Hepatocyte (in vitro differentiated cells): ENCODE results near the gene ST6GALNAC5. TPM values are rescaled to one million over a fixed set of nuclear protein-coding genes. Genes with fewer than 3 reads are reported as not detected.

Experiments used
- DNase-seq: peaks from one replicate; pipeline ENCODE4 v3.0.0-alpha.2; 2016; ENCODE audit warnings: low spot score
- H2AFZ ChIP-seq: fragments of 200-600 bp; sonication (generic); 2 replicates; pipeline ENCODE4 v1.6.0; 2016; ENCODE audit warnings: antibody characterized with exemption, mild to moderate bottlenecking
- H3K27ac ChIP-seq: fragments of 200-600 bp; sonication (generic); 2 replicates; pipeline ENCODE4 v1.5.1; 2016; ENCODE audit warnings: mild to moderate bottlenecking
- H3K27me3 ChIP-seq: fragments of 200-600 bp; sonication (generic); 2 replicates; pipeline ENCODE4 v1.6.1; 2016
- H3K36me3 ChIP-seq: fragments of 200-600 bp; sonication (generic); replicated peaks from 2 replicates; pipeline ENCODE4 v1.5.1; 2016; ENCODE audit warnings: low read depth; ENCODE audit not compliant: insufficient read depth
- H3K4me1 ChIP-seq: fragments of 200-600 bp; sonication (generic); 2 replicates; pipeline ENCODE4 v1.5.1; 2016; ENCODE audit warnings: mild to moderate bottlenecking, moderate library complexity; ENCODE audit not compliant: insufficient read depth
- H3K4me2 ChIP-seq: fragments of 200-600 bp; sonication (generic); 2 replicates; pipeline ENCODE4 v1.6.0; 2016
- H3K4me3 ChIP-seq: fragments of 200-600 bp; sonication (generic); 2 replicates; pipeline ENCODE4 v1.5.1; 2016; ENCODE audit warnings: mild to moderate bottlenecking
- H3K79me2 ChIP-seq: fragments of 200-600 bp; sonication (generic); 2 replicates; pipeline ENCODE4 v1.6.0; 2017; ENCODE audit warnings: mild to moderate bottlenecking
- H3K9me2 ChIP-seq: fragments of 200-600 bp; sonication (generic); replicated peaks from 2 replicates; pipeline ENCODE4 v1.6.0; 2017; ENCODE audit warnings: mild to moderate bottlenecking; ENCODE audit not compliant: insufficient read depth
- H3K9me3 ChIP-seq: fragments of 200-600 bp; sonication (generic); 2 replicates; pipeline ENCODE4 v1.5.1; 2016; ENCODE audit warnings: low read depth, mild to moderate bottlenecking
- H4K20me1 ChIP-seq: fragments of 200-600 bp; sonication (generic); 2 replicates; pipeline ENCODE4 v1.6.0; 2016; ENCODE audit warnings: mild to moderate bottlenecking; ENCODE audit not compliant: insufficient read depth, poor library complexity, severe bottlenecking
- CTCF ChIP-seq: fragments of 200-600 bp; sonication (generic); IDR thresholded peaks from 2 replicates; pipeline ENCODE4 v1.5.1; 2016; ENCODE audit warnings: antibody characterized with exemption, mild to moderate bottlenecking; ENCODE audit not compliant: poor library complexity
- EZH2 ChIP-seq: fragments of 200-600 bp; sonication (generic); IDR thresholded peaks from 2 replicates; pipeline ENCODE4 v1.6.1; 2016; ENCODE audit warnings: antibody characterized with exemption, mild to moderate bottlenecking, borderline replicate concordance
- EZH2phosphoT487 ChIP-seq: fragments of 200-600 bp; sonication (generic); IDR thresholded peaks from one replicate; pipeline ENCODE4 v1.6.1; 2018; ENCODE audit warnings: antibody characterized with exemption, mild to moderate bottlenecking, low read depth, moderate library complexity; ENCODE audit not compliant: unreplicated experiment, severe bottlenecking
- whole genome bisulfite sequencing: methylation state at CpG from one replicate; pipeline ENCODE4 v1.1.6; 2016; ENCODE audit warnings: low lambda C conversion rate; ENCODE audit errors: missing lambda C conversion rate; 5-methylcytosine and 5-hydroxymethylcytosine counted together
- polyA plus RNA-seq: library from polyadenylated mRNA; unstranded; fragments of >200 nt; fragmentation: Nextera tagmentation; extraction: Ambion mirVana; gene quantifications from 2 replicates; pipeline ENCODE4 v1.2.1, GENCODE V29; 2016
- total RNA-seq: library from RNA; depleted of rRNA; stranded (reverse); fragments of >200 nt; gene quantifications from 2 replicates; pipeline ENCODE4 v1.2.3, GENCODE V29; 2014

ST6GALNAC5 gene
- total and polyA plus RNA-seq, 2 experiments from 2014 or later, result 3.6 to 3.7 TPM

- H3K4me2 ChIP-seq, result no peak overlapping the region
- WGBS, result 58% methylated on average over 2 of the region's 2 CpGs
These were observed 209.5 kb downstream of the ST6GALNAC5 start for GRCh38 chr1:77076759-77077158.

GRCh38 chr1:77081834-77082233, 214.6 kb downstream of the ST6GALNAC5 start:
- DNase-seq, result no peak
- 68% methylated on average over 4 of the region's 4 CpGs for WGBS
- no peak overlapping the region for H3K4me2 ChIP-seq

More at GRCh38 chr1:77076759-77077158, 209.5 kb downstream of the ST6GALNAC5 start:
- H3K36me3 ChIP-seq, result no peaks in the 10 kb centered on the region
- no peak overlapping the region for H3K27ac ChIP-seq
- H3K79me2 ChIP-seq, result no peaks in the 10 kb centered on the region
- H3K27me3 ChIP-seq, result no peaks in the 10 kb centered on the region
- H4K20me1 ChIP-seq, result no peaks in the 10 kb centered on the region
- no peak for DNase-seq
- no peaks in the 10 kb centered on the region for H3K9me2 ChIP-seq
- H3K9me3 ChIP-seq, result no peaks in the 10 kb centered on the region
- no peaks in the 10 kb centered on the region for H3K4me1 ChIP-seq
- no peak overlapping the region for H3K4me3 ChIP-seq
- no peak for TF ChIP-seq EZH2
- no peak for TF ChIP-seq CTCF
- TF ChIP-seq EZH2phosphoT487, result no peak
- no peak overlapping the region for H2AFZ ChIP-seq

GRCh38 chr1:77084457-77084856, 217.2 kb downstream of the ST6GALNAC5 start:
- Histone ChIP-seq H4K20me1 (no peaks in the 10 kb centered on the region), H3K27ac (no peak overlapping the region), H2AFZ (no peak overlapping the region), H3K9me3 (no peaks in the 10 kb centered on the region), H3K4me2 (no peak overlapping the region), H3K79me2 (no peaks in the 10 kb centered on the region), H3K4me3 (no peak overlapping the region), H3K9me2 (no peaks in the 10 kb centered on the region), H3K36me3 (no peaks in the 10 kb centered on the region), H3K27me3 (no peaks in the 10 kb centered on the region), H3K4me1 (no peaks in the 10 kb centered on the region)
- 67% methylated on average over 2 of the region's 2 CpGs for WGBS
- DNase-seq, result no peak
- TF ChIP-seq CTCF (no peak), EZH2 (no peak), EZH2phosphoT487 (no peak)

More at GRCh38 chr1:77081834-77082233, 214.6 kb downstream of the ST6GALNAC5 start:
- Histone ChIP-seq H2AFZ (no peak overlapping the region), H3K79me2 (no peaks in the 10 kb centered on the region), H4K20me1 (no peaks in the 10 kb centered on the region), H3K9me3 (no peaks in the 10 kb centered on the region), H3K4me3 (no peak overlapping the region), H3K27me3 (no peaks in the 10 kb centered on the region), H3K4me1 (no peaks in the 10 kb centered on the region), H3K36me3 (no peaks in the 10 kb centered on the region), H3K9me2 (no peaks in the 10 kb centered on the region), H3K27ac (no peak overlapping the region)
- TF ChIP-seq EZH2phosphoT487, result no peak
- TF ChIP-seq EZH2, result no peak
- no peak for TF ChIP-seq CTCF

DNA sequence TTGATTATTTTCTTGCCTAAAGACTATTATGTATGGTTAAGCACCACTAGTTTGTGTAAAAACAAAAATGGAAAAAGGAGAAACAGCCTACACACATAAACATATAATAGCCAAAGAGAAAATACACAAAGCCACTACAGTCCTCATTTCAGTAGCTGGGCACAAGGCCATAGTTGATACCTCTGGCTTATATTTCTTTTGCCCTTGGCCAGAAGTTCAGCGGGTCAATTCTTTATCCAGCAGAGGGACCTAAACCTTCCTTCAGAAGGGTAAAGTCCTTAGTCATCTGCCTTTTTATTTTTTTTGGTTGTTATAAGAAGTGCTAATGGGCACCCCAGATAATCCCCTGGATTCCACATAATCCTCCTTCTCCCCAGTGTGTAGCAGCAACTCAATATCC, 217.8 kb downstream of the ST6GALNAC5 start:
- H3K79me2 ChIP-seq, result no peaks in the 10 kb centered on the region
- TF ChIP-seq EZH2phosphoT487, result no peak
- TF ChIP-seq EZH2, result no peak
- TF ChIP-seq CTCF, result no peak
- no peaks in the 10 kb centered on the region for H3K36me3 ChIP-seq
- 97% methylated on average over 1 of the region's 1 CpG for WGBS
- H3K4me2 ChIP-seq, result no peak overlapping the region
- no peaks in the 10 kb centered on the region for H3K9me2 ChIP-seq
- H3K4me3 ChIP-seq, result no peak overlapping the region
- H3K27me3 ChIP-seq, result no peaks in the 10 kb centered on the region
- H3K9me3 ChIP-seq, result no peaks in the 10 kb centered on the region
- no peak overlapping the region for H2AFZ ChIP-seq
- no peaks in the 10 kb centered on the region for H4K20me1 ChIP-seq
- H3K27ac ChIP-seq, result no peak overlapping the region
- DNase-seq, result no peak
- H3K4me1 ChIP-seq, result no peaks in the 10 kb centered on the region
